Suprapubic skin (tissue), 4 donors: ENCODE results near the gene ZNF205. TPM values are rescaled to one million over a fixed set of nuclear protein-coding genes. Genes with fewer than 3 reads are reported as not detected.

Source experiments
- DNase-seq, 2 donors: peaks; one replicate each; pipeline ENCODE4 v3.0.0-alpha.2; 2019; ENCODE audit warnings: low spot score in 2 of 2
- H3K27ac ChIP-seq: fragments of 200-600 bp; sonication (generic); one replicate; pipeline ENCODE4 v1.5.1; 2019
- H3K27me3 ChIP-seq: fragments of 200-600 bp; sonication (generic); one replicate; pipeline ENCODE4 v1.5.1; 2019
- H3K36me3 ChIP-seq: fragments of 200-600 bp; sonication (generic); one replicate; pipeline ENCODE4 v1.5.1; 2019
- H3K4me1 ChIP-seq: fragments of 200-600 bp; sonication (generic); one replicate; pipeline ENCODE4 v1.5.1; 2019
- H3K4me3 ChIP-seq: fragments of 200-600 bp; sonication (generic); one replicate; pipeline ENCODE4 v1.5.1; 2019; ENCODE audit warnings: mild to moderate bottlenecking
- H3K9me3 ChIP-seq: fragments of 200-600 bp; sonication (generic); one replicate; pipeline ENCODE4 v1.5.1; 2019
- CTCF ChIP-seq, 2 donors: fragments of 200-600 bp in 1 of 2; fragments of 450-650 bp in 1 of 2; sonication (generic) in 1 of 2; IDR thresholded peaks; one replicate each; pipeline ENCODE4 v1.5.1; 2016 to 2019; ENCODE audit warnings: antibody characterized with exemption in 2 of 2, mild to moderate bottlenecking in 1 of 2, moderate library complexity in 1 of 2
- EP300 ChIP-seq: sonication (generic); formaldehyde crosslinking; IDR thresholded peaks from one replicate; pipeline ENCODE4 v1.6.1; 2017; ENCODE audit warnings: antibody characterized with exemption
- POLR2A ChIP-seq, 2 donors: fragments of 450-650 bp; IDR thresholded peaks; one replicate each; pipeline ENCODE4 v1.6.1; 2017; ENCODE audit warnings: antibody characterized with exemption in 2 of 2, mild to moderate bottlenecking in 2 of 2, moderate library complexity in 2 of 2
- POLR2AphosphoS5 ChIP-seq, 3 donors: sonication (generic); formaldehyde crosslinking; IDR thresholded peaks; one replicate each; pipeline ENCODE4 v1.6.1; 2017; ENCODE audit warnings: antibody characterized with exemption in 3 of 3
- WGBS: methylation state at CpG from one replicate; pipeline ENCODE4 v1.1.5; 2018; 5-methylcytosine and 5-hydroxymethylcytosine counted together
- total RNA-seq, 4 donors: library from RNA; depleted of rRNA; stranded (reverse); fragments of >200 nt; gene quantifications; one replicate each; pipeline ENCODE4 v1.1.0, GENCODE V29; 2016

Gene ZNF205
- total RNA-seq, 4 donors from 2014 or later: 18.3 to 22.5 (median 20.9) TPM

GRCh38 chr16:3119701-3120408 lies 7.5 kb downstream of the ZNF205 start:
- 92% methylated on average over 41 of the region's 57 CpGs for WGBS

DNA sequence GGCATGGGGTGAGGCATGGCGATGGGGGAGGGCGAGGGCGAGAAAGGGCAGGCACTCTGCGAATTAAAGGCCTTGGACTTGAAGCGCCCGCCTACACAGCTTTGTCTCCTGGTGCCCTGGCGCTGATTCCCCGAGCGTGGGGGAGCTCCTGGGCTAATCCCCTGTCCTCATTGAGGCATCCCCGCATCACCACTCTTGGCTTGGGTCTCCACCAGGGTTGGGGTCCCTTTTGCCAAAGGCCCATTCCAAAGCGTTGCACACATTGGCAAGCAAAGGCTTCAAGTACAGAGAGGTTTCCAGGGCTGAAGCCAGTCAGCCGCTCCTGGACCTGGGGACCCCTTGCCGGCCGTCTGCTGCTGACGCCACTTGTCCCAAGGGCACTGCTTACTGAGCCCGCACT lies 8.0 kb downstream of the ZNF205 start:
- Histone ChIP-seq H3K9me3 (no peaks in the 10 kb centered on the region), H3K36me3 (peaks cover 46% of the 10 kb centered on the region), H3K4me3 (no peak overlapping the region), H3K4me1 (peaks cover 14% of the 10 kb centered on the region), H3K27ac (no peak overlapping the region), H3K27me3 (no peaks in the 10 kb centered on the region)
- no peak for DNase-seq
- WGBS: 87% methylated on average over 16 of the region's 16 CpGs
- TF ChIP-seq POLR2A (IDR thresholded peaks at IDR 0.05) (no peak), CTCF (IDR thresholded peaks at IDR 0.05) (no peak), POLR2AphosphoS5 (IDR thresholded peaks at IDR 0.05) (no peak), EP300 (no peak)

More at GRCh38 chr16:3119701-3120408, 7.5 kb downstream of the ZNF205 start:
- H3K27ac ChIP-seq: no peak overlapping the region
- no peaks in the 10 kb centered on the region for H3K27me3 ChIP-seq
- H3K4me1 ChIP-seq: peaks cover 9% of the 10 kb centered on the region
- H3K4me3 ChIP-seq: no peak overlapping the region
- no peak for TF ChIP-seq POLR2AphosphoS5 (IDR thresholded peaks at IDR 0.05)
- no peak for TF ChIP-seq EP300
- no peak for TF ChIP-seq CTCF (IDR thresholded peaks at IDR 0.05)
- TF ChIP-seq POLR2A (IDR thresholded peaks at IDR 0.05): no peak
- no peak for DNase-seq
- no peaks in the 10 kb centered on the region for H3K9me3 ChIP-seq
- peaks cover 51% of the 10 kb centered on the region for H3K36me3 ChIP-seq

DNA sequence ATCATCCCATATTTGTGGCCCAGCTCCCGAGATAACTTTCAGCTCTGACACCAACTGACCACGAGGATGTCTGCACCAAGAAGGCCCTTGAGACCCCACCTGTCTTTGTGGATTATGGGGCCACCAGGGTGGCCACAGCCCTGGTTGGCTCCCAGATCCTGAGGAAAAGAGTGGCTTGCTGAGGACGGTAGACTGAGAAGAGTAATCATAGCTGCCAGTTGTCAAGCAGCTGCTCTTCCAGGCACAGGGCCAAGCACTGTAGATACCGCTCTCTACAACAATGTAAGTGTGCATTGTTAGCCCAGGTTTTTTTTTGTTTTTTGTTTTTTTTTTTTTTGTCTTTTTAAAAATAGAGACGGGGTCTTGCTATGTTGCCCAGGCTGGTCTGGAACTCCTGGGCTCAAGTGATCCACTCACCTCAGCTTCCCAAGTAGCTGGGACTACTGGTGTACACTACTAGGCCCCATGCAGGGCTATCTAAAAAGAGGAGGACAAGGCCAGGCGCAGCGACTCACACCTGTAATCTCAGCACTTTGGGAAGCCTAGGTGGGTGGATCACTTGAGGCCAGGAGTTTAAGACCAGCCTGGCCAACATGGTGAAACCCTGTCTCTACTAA lies 9.6 kb downstream of the ZNF205 start:
- 70% methylated on average over 7 of the region's 7 CpGs for WGBS
- no peak overlapping the region for H3K4me3 ChIP-seq
- H3K36me3 ChIP-seq: peaks cover 30% of the 10 kb centered on the region
- no peaks in the 10 kb centered on the region for H3K27me3 ChIP-seq
- TF ChIP-seq EP300 (no peak), CTCF (IDR thresholded peaks at IDR 0.05) (no peak)
- no peak overlapping the region for H3K27ac ChIP-seq
- DNase-seq: no peak
- H3K4me1 ChIP-seq: peaks cover 17% of the 10 kb centered on the region
- H3K9me3 ChIP-seq: no peaks in the 10 kb centered on the region

GRCh38 chr16:3122926-3123570 lies 10.7 kb downstream of the ZNF205 start:
- WGBS: 64% methylated on average over 8 of the region's 8 CpGs
- no peak for DNase-seq
- H3K36me3 ChIP-seq: peaks cover 28% of the 10 kb centered on the region
- TF ChIP-seq POLR2AphosphoS5 (IDR thresholded peaks at IDR 0.05) (no peak), POLR2A (IDR thresholded peaks at IDR 0.05) (no peak), CTCF (IDR thresholded peaks at IDR 0.05) (no peak), EP300 (no peak)
- no peak overlapping the region for H3K27ac ChIP-seq
- H3K4me3 ChIP-seq: no peak overlapping the region
- no peaks in the 10 kb centered on the region for H3K9me3 ChIP-seq
- no peaks in the 10 kb centered on the region for H3K27me3 ChIP-seq
- H3K4me1 ChIP-seq: peaks cover 26% of the 10 kb centered on the region
